Bronchial epithelial cell (primary cell): ENCODE measurements around the gene EPS8L1. TPM values are rescaled to one million over a fixed set of nuclear protein-coding genes. Genes with fewer than 3 reads are reported as not detected.

Experiments used
- DNase-seq: peaks from one replicate; pipeline ENCODE4 v3.0.0-alpha.2; 2010; ENCODE audit warnings: low read depth
- FAIRE-seq: peaks from 2 replicates; lab custom pipeline; 2011; peaks lifted over from hg19 to GRCh38; lab: Jason Lieb, UNC
- H3K27me3 ChIP-seq: 2 replicates; pipeline ENCODE4 v1.5.1; 2011; ENCODE audit warnings: low read length; ENCODE audit not compliant: control insufficient read depth, insufficient read depth
- H3K36me3 ChIP-seq: 2 replicates; pipeline ENCODE4 v1.5.1; 2011; ENCODE audit warnings: low read length; ENCODE audit not compliant: control insufficient read depth, insufficient read depth
- H3K4me3 ChIP-seq: 2 replicates; pipeline ENCODE4 v1.5.1; 2011; ENCODE audit warnings: mild to moderate bottlenecking, low read depth, low read length, control low read depth
- CTCF ChIP-seq: IDR thresholded peaks from 2 replicates; pipeline ENCODE4 v1.5.1; 2011; ENCODE audit warnings: mild to moderate bottlenecking, moderate library complexity, low read length, control low read depth, inconsistent platforms; ENCODE audit not compliant: insufficient read depth, severe bottlenecking
- total RNA-seq: library from RNA; depleted of rRNA; stranded (reverse); fragments of >200 nt; gene quantifications from 2 replicates; pipeline ENCODE4 v1.2.1, GENCODE V29; 2014

The EPS8L1 gene
- total RNA-seq, 1 donor from 2014 or later, result 117 TPM

GRCh38 chr19:55095260-55096060 is 19.8 kb downstream of the EPS8L1 start:
- Histone ChIP-seq H3K27me3 (no peaks in the 10 kb centered on the region), H3K4me3 (no peak overlapping the region), H3K36me3 (peaks cover 26% of the 10 kb centered on the region)
- TF ChIP-seq CTCF, result no peak
- DNase-seq (no peak), FAIRE-seq (no peak)

GRCh38 chr19:55096061-55096701 is 20.5 kb downstream of the EPS8L1 start:
- no peak for DNase-seq
- TF ChIP-seq CTCF, result no peak
- H3K36me3 ChIP-seq, result peaks cover 25% of the 10 kb centered on the region
- no peaks in the 10 kb centered on the region for H3K27me3 ChIP-seq
- no peak overlapping the region for H3K4me3 ChIP-seq
- no peak for FAIRE-seq

DNA sequence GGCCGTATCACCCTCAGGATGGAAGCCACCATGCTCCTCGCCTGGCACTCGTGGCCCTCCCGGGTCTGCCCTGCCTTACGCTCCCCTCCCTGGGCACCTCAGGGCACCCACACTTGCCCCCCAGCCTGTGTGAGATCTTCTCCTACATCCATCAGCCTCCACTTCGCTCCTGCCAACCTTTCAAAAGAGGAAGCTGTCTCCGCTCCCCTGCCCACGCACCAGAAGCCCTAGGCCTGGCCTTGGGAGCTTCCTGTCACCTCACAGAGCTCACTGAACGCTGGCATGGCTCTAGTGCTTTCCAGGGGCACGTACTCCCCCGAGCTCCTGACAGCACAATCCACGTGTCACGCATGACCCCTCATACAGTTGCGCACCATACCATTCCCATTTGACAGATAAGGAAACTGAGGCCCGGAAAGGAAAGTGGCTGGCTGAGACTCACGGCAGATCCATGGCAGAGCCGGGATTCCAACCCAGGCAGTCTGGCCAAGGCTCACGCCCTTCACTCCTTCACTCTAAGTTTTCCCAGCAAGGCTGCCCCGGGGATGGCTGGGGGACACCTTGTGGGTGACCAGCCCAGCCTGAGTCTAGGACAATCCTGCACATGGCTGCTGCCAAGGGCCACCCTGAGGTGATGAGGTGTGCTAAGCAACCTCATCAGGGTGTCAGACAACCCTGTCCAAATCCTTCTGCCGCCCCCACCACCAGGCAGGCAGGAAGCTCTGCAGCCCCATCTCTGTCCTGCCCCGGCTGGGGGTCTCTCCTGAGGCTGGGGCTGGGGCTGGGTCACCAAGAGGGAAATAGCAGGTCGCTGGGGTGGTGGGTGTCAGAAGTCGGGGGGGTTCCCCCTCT is 22.4 kb downstream of the EPS8L1 start:
- H3K36me3 ChIP-seq, result peaks cover 23% of the 10 kb centered on the region
- no peak overlapping the region for H3K4me3 ChIP-seq
- DNase-seq (no peak), FAIRE-seq (no peak)
- no peak for TF ChIP-seq CTCF
- H3K27me3 ChIP-seq, result no peaks in the 10 kb centered on the region

DNA sequence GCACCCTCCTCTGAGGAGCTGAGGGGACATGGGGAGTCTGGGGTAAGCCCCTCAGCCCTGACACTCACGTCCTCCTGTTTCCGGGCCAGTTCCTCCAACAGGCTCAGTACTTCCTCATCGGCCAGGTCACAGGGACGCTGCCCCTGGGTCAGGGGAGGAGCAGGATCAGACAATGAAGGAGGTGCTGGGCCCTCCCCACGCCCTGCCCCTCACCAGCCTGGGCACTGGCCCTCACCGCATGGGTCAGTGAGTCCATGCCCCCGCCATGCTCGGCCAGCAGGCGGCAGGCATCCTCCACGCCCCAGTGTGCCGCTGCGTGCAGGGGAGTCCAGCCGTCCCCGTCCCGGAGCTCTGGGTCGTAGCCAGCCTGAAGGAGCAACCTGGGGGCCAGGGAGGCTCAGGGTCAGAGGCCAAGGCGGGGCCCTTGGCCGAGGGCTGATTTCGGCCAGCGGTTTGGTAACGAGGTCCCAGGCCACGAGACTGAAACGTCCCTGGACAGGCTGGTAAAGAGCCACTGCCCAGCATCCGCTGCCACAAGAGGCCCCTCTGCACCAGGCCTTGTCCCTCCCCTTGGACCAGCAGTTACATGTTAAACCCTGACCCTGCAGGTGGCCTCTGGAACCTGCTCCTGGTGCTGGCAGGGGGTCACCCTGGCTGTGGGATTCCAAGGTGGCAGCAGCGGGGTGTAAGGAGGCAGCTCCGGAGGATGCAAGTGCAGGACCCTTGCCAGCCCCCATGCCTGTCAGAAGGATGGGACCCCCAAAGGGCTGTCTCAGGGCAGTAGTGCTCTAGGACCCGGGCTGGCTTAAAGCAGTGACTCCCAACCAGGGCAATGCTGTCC is 23.3 kb downstream of the EPS8L1 start:
- H3K27me3 ChIP-seq, result no peaks in the 10 kb centered on the region
- no peak overlapping the region for H3K4me3 ChIP-seq
- TF ChIP-seq CTCF, result no peak
- peaks cover 27% of the 10 kb centered on the region for H3K36me3 ChIP-seq
- DNase-seq (no peak), FAIRE-seq (no peak)

- no peak for TF ChIP-seq CTCF
- Histone ChIP-seq H3K27me3 (no peaks in the 10 kb centered on the region), H3K4me3 (no peak overlapping the region), H3K36me3 (peaks cover 22% of the 10 kb centered on the region)
- FAIRE-seq, result no peak
- no peak for DNase-seq
Measured at GRCh38 chr19:55099557-55100506, 24.2 kb downstream of the EPS8L1 start.
